H9 (cell line): ENCODE results near the gene MAST4. TPM values are rescaled to one million over a fixed set of nuclear protein-coding genes. Genes with fewer than 3 reads are reported as not detected.

Experiments
- DNase-seq: peaks from one replicate; pipeline ENCODE4 v3.0.0-alpha.2; 2017
- H2AFZ ChIP-seq: one replicate; pipeline ENCODE4 v1.6.1; 2013; ENCODE audit warnings: mild to moderate bottlenecking, low read length, control low read depth, moderate library complexity
- H2AK5ac ChIP-seq: 2 replicates; pipeline ENCODE4 v1.6.1; 2013; ENCODE audit warnings: low read length, control low read depth, mixed read lengths; ENCODE audit not compliant: insufficient read length
- H2BK120ac ChIP-seq: one replicate; pipeline ENCODE4 v1.6.1; 2013; ENCODE audit warnings: low read depth, mild to moderate bottlenecking, low read length, control low read depth, inconsistent platforms; ENCODE audit not compliant: poor library complexity, severe bottlenecking
- H2BK12ac ChIP-seq: 2 replicates; pipeline ENCODE4 v1.6.1; 2013; ENCODE audit warnings: low read length, control low read depth, mixed read lengths, low read depth; ENCODE audit not compliant: insufficient read length
- H2BK15ac ChIP-seq: 2 replicates; pipeline ENCODE4 v1.6.1; 2013; ENCODE audit warnings: low read depth, low read length, control low read depth
- H2BK20ac ChIP-seq: one replicate; pipeline ENCODE4 v1.6.1; 2013; ENCODE audit warnings: low read depth, mild to moderate bottlenecking, low read length, control low read depth, inconsistent platforms; ENCODE audit not compliant: poor library complexity, severe bottlenecking
- H2BK5ac ChIP-seq: 2 replicates; pipeline ENCODE4 v1.6.1; 2013; ENCODE audit warnings: low read length, control low read depth, mixed read lengths; ENCODE audit not compliant: insufficient read length
- H3K14ac ChIP-seq: 2 replicates; pipeline ENCODE4 v1.6.1; 2013; ENCODE audit warnings: low read length, control low read depth; ENCODE audit not compliant: insufficient read depth
- H3K18ac ChIP-seq: 2 replicates; pipeline ENCODE4 v1.6.1; 2013; ENCODE audit warnings: low read depth, mild to moderate bottlenecking, mixed read lengths, low read length, control low read depth; ENCODE audit not compliant: insufficient read length
- H3K23ac ChIP-seq: 2 replicates; pipeline ENCODE4 v1.6.1; 2013; ENCODE audit warnings: low read length, control low read depth, mixed read lengths, low read depth; ENCODE audit not compliant: insufficient read length
- H3K23me2 ChIP-seq: 2 replicates; pipeline ENCODE4 v1.6.1; 2013; ENCODE audit warnings: low read depth, mild to moderate bottlenecking, mixed read lengths, low read length, control low read depth; ENCODE audit not compliant: insufficient read length, poor library complexity, severe bottlenecking
- H3K27ac ChIP-seq: 2 replicates; pipeline ENCODE4 v1.5.1; 2013; ENCODE audit warnings: low read length, control low read depth, mixed read lengths, low read depth; ENCODE audit not compliant: insufficient read length
- H3K27me3 ChIP-seq: 2 replicates; pipeline ENCODE4 v1.6.1; 2013; ENCODE audit warnings: low read length, control low read depth, inconsistent platforms; ENCODE audit not compliant: insufficient read depth
- H3K4ac ChIP-seq: 2 replicates; pipeline ENCODE4 v1.6.1; 2013; ENCODE audit warnings: low read depth, mild to moderate bottlenecking, control low read depth, inconsistent platforms, low read length, moderate library complexity
- H3K4me1 ChIP-seq: 2 replicates; pipeline ENCODE4 v1.6.1; 2013; ENCODE audit warnings: low read length, control low read depth, inconsistent platforms; ENCODE audit not compliant: insufficient read depth
- H3K4me2 ChIP-seq: 2 replicates; pipeline ENCODE4 v1.6.1; 2013; ENCODE audit warnings: low read length, control low read depth, mixed read lengths; ENCODE audit not compliant: insufficient read length, insufficient read depth
- H3K56ac ChIP-seq: 2 replicates; pipeline ENCODE4 v1.6.1; 2013; ENCODE audit warnings: low read depth, mild to moderate bottlenecking, mixed read lengths, low read length, control low read depth; ENCODE audit not compliant: insufficient read length
- H3K79me1 ChIP-seq: 2 replicates; pipeline ENCODE4 v1.6.1; 2013; ENCODE audit warnings: low read depth, mild to moderate bottlenecking, moderate library complexity, low read length, control low read depth, inconsistent platforms; ENCODE audit not compliant: insufficient read depth, poor library complexity, severe bottlenecking
- H3K79me2 ChIP-seq: 2 replicates; pipeline ENCODE4 v1.6.1; 2013; ENCODE audit warnings: low read length, control low read depth, inconsistent platforms; ENCODE audit not compliant: insufficient read depth
- H3K9ac ChIP-seq: 2 replicates; pipeline ENCODE4 v1.6.1; 2013; ENCODE audit warnings: low read length, control low read depth, mixed read lengths; ENCODE audit not compliant: insufficient read length; ENCODE audit errors: extremely low read depth
- H3K9me3 ChIP-seq: one replicate; pipeline ENCODE4 v1.6.1; 2013; ENCODE audit warnings: low read depth, low read length, inconsistent platforms; ENCODE audit not compliant: control insufficient read depth
- H3T11ph ChIP-seq: one replicate; pipeline ENCODE4 v1.6.1; 2013; ENCODE audit warnings: mild to moderate bottlenecking, low read length, control low read depth, inconsistent platforms
- H4K20me1 ChIP-seq: one replicate; pipeline ENCODE4 v1.6.1; 2013; ENCODE audit not compliant: control insufficient read depth, insufficient read length, insufficient read depth
- H4K5ac ChIP-seq: 2 replicates; pipeline ENCODE4 v1.6.1; 2013; ENCODE audit warnings: low read depth, mild to moderate bottlenecking, mixed read lengths, low read length, control low read depth; ENCODE audit not compliant: insufficient read length
- H4K8ac ChIP-seq: replicated peaks from 2 replicates; pipeline ENCODE4 v1.6.1; 2013; ENCODE audit warnings: low read length, control low read depth, mixed read lengths, low read depth; ENCODE audit not compliant: insufficient read length
- H4K91ac ChIP-seq: 2 replicates; pipeline ENCODE4 v1.6.1; 2013; ENCODE audit warnings: low read depth, mild to moderate bottlenecking, moderate library complexity, mixed read lengths, low read length, control low read depth; ENCODE audit not compliant: insufficient read length
- H3K27ac Mint-ChIP-seq, 3 experiments: 2 replicates in 2 of 3; 3 replicates in 1 of 3; pipeline ENCODE4 v1.8.0; 2020 to 2021; ENCODE audit warnings: mixed read lengths in 3 of 3, mild to moderate bottlenecking in 1 of 3, moderate library complexity in 1 of 3
- H3K27me3 Mint-ChIP-seq: 2 replicates; pipeline ENCODE4 v1.8.0; 2021; ENCODE audit warnings: low read depth, mild to moderate bottlenecking, moderate library complexity, mixed read lengths
- H3K36me3 Mint-ChIP-seq, 3 experiments: 2 replicates in 2 of 3; 3 replicates in 1 of 3; pipeline ENCODE4 v1.8.0; 2020 to 2021; ENCODE audit warnings: low read depth in 3 of 3, mixed read lengths in 3 of 3; ENCODE audit not compliant: insufficient read depth in 1 of 3
- H3K4me1 Mint-ChIP-seq, 2 experiments: 2 replicates each; pipeline ENCODE4 v1.8.0; 2020; ENCODE audit warnings: mixed read lengths in 2 of 2
- H3K4me3 Mint-ChIP-seq, 2 experiments: 2 replicates in 1 of 2; 3 replicates in 1 of 2; pipeline ENCODE4 v1.8.0; 2020 to 2021; ENCODE audit warnings: mild to moderate bottlenecking in 2 of 2, mixed read lengths in 2 of 2, moderate library complexity in 1 of 2
- H3K9me3 Mint-ChIP-seq, 2 experiments: 2 replicates in 1 of 2; 3 replicates in 1 of 2; pipeline ENCODE4 v1.8.0; 2020; ENCODE audit warnings: mild to moderate bottlenecking in 2 of 2, mixed read lengths in 2 of 2, moderate library complexity in 1 of 2
- WGBS: extraction: QIAGEN DNeasy Blood & Tissue Kit; methylation state at CpG from one replicate; pipeline ENCODE4 v1.1.7; 2013; ENCODE audit warnings: missing lambda C conversion rate, low lambda C conversion rate, mixed read lengths; ENCODE audit not compliant: insufficient read length; ENCODE audit errors: extremely low coverage; 5-methylcytosine and 5-hydroxymethylcytosine counted together
- total RNA-seq: library from RNA; stranded (reverse); gene quantifications from 2 replicates; pipeline ENCODE4 v1.2.1, GENCODE V29; 2021
- TF ChIP-seq, protein P1 (sequence below): fragments of 200-600 bp; sonication (generic); conservative IDR thresholded peaks from 3 replicates; pipeline ENCODE4 v1.8.0; 2021; ENCODE audit warnings: antibody characterized with exemption, mild to moderate bottlenecking

Gene MAST4
- total RNA-seq, 1 experiment from 2014 or later: 3.7 TPM

GRCh38 chr5:67206461-67206860, 610.3 kb downstream of the MAST4 start:
- H3K23me2 ChIP-seq: peaks cover 2% of the 10 kb centered on the region
- no peak overlapping the region for H2AFZ ChIP-seq
- Mint-ChIP-seq H3K4me1 (no peaks in the 10 kb centered on the region), H3K36me3 (peaks cover 0 to 2% (median 0%) of the 10 kb centered on the region in 3 experiments; a peak in 1 of 7 replicates), H3K9me3 (peaks cover 0 to 2% of the 10 kb centered on the region in 2 experiments; a peak in 1 of 5 replicates), H3K27me3 (peaks cover 2% of the 10 kb centered on the region), H3K27ac (no peak overlapping the region), H3K4me3 (no peak overlapping the region)
- no peak overlapping the region for H2BK12ac ChIP-seq
- H3T11ph ChIP-seq: no peak overlapping the region
- H3K56ac ChIP-seq: no peak overlapping the region
- no CpG with 5 or more reads among the region's 2 CpGs for WGBS
- no peak overlapping the region for H3K18ac ChIP-seq
- H4K20me1 ChIP-seq: no peaks in the 10 kb centered on the region
- no peak overlapping the region for H3K4ac ChIP-seq
- H3K27me3 ChIP-seq: no peaks in the 10 kb centered on the region
- H3K9ac ChIP-seq: no peak overlapping the region
- H3K23ac ChIP-seq: no peak overlapping the region
- no peaks in the 10 kb centered on the region for H3K9me3 ChIP-seq
- no peak overlapping the region for H3K4me2 ChIP-seq
- H2BK20ac ChIP-seq: no peak overlapping the region
- TF ChIP-seq, protein P1, sequence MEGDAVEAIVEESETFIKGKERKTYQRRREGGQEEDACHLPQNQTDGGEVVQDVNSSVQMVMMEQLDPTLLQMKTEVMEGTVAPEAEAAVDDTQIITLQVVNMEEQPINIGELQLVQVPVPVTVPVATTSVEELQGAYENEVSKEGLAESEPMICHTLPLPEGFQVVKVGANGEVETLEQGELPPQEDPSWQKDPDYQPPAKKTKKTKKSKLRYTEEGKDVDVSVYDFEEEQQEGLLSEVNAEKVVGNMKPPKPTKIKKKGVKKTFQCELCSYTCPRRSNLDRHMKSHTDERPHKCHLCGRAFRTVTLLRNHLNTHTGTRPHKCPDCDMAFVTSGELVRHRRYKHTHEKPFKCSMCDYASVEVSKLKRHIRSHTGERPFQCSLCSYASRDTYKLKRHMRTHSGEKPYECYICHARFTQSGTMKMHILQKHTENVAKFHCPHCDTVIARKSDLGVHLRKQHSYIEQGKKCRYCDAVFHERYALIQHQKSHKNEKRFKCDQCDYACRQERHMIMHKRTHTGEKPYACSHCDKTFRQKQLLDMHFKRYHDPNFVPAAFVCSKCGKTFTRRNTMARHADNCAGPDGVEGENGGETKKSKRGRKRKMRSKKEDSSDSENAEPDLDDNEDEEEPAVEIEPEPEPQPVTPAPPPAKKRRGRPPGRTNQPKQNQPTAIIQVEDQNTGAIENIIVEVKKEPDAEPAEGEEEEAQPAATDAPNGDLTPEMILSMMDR: no peak
- DNase-seq: no peak
- H3K4me1 ChIP-seq: no peaks in the 10 kb centered on the region
- H4K8ac ChIP-seq: no peak overlapping the region
- no peak overlapping the region for H3K27ac ChIP-seq
- H4K5ac ChIP-seq: no peak overlapping the region
- H3K79me1 ChIP-seq: no peaks in the 10 kb centered on the region
- no peak overlapping the region for H3K14ac ChIP-seq
- no peak overlapping the region for H2BK15ac ChIP-seq
- no peak overlapping the region for H4K91ac ChIP-seq
- no peak overlapping the region for H2BK120ac ChIP-seq
- H3K79me2 ChIP-seq: no peaks in the 10 kb centered on the region
- no peak overlapping the region for H2BK5ac ChIP-seq
- H2AK5ac ChIP-seq: no peak overlapping the region
